Liver (tissue), 9 donors: ENCODE measurements around the gene RSBN1L. TPM values are rescaled to one million over a fixed set of nuclear protein-coding genes. Genes with fewer than 3 reads are reported as not detected.

Source experiments
- DNase-seq: peaks from one replicate; pipeline ENCODE4 v3.0.0-alpha.2; 2017; ENCODE audit warnings: low spot score
- H3K27ac ChIP-seq, 2 donors: one replicate each; pipeline ENCODE4 v1.7.0; 2013; ENCODE audit warnings: inconsistent platforms in 2 of 2, low read length in 2 of 2, control low read depth in 1 of 2, low read depth in 1 of 2, mild to moderate bottlenecking in 1 of 2
- H3K27me3 ChIP-seq, 4 donors: one replicate each; pipeline versions ENCODE4 v1.6.1 to v1.7.0; 2013; ENCODE audit warnings: low read length in 3 of 4, inconsistent platforms in 1 of 4, mild to moderate bottlenecking in 1 of 4, moderate library complexity in 1 of 4; ENCODE audit not compliant: control insufficient read depth in 4 of 4, insufficient read depth in 4 of 4
- H3K36me3 ChIP-seq, 4 donors: one replicate each; pipeline versions ENCODE4 v1.6.1 to v1.7.0; 2013; ENCODE audit warnings: low read length in 3 of 4, mild to moderate bottlenecking in 3 of 4, low read depth in 1 of 4, moderate library complexity in 1 of 4; ENCODE audit not compliant: control insufficient read depth in 4 of 4, insufficient read depth in 3 of 4
- H3K4me1 ChIP-seq, 4 donors: one replicate each; pipeline versions ENCODE4 v1.6.1 to v1.7.0; 2013; ENCODE audit warnings: low read length in 3 of 4, mild to moderate bottlenecking in 3 of 4, moderate library complexity in 1 of 4; ENCODE audit not compliant: control insufficient read depth in 4 of 4, insufficient read depth in 4 of 4
- H3K4me3 ChIP-seq, 3 donors: one replicate each; pipeline versions ENCODE4 v1.6.1 to v1.7.0; 2013; ENCODE audit warnings: low read length in 3 of 3, control low read depth in 1 of 3, low read depth in 1 of 3, mild to moderate bottlenecking in 1 of 3
- H3K9ac ChIP-seq, 2 donors: one replicate each; pipeline ENCODE4 v1.7.0; 2013; ENCODE audit warnings: low read length in 2 of 2, mild to moderate bottlenecking in 2 of 2, moderate library complexity in 2 of 2, control low read depth in 1 of 2, low read depth in 1 of 2
- H3K9me3 ChIP-seq, 4 donors: one replicate each; pipeline versions ENCODE4 v1.6.1 to v1.7.0; 2013; ENCODE audit warnings: low read length in 3 of 4; ENCODE audit not compliant: control insufficient read depth in 4 of 4
- ATF3 ChIP-seq: IDR thresholded peaks from 2 replicates; pipeline ENCODE4 v1.6.1; 2016; ENCODE audit warnings: antibody characterized with exemption
- EGR1 ChIP-seq, 2 donors: IDR thresholded peaks; 2 replicates each; pipeline ENCODE4 v1.6.1; 2016 to 2018; ENCODE audit warnings: antibody characterized with exemption in 2 of 2, low read depth in 2 of 2
- FOXA1 ChIP-seq: IDR thresholded peaks from 2 replicates; pipeline ENCODE4 v1.6.1; 2016; ENCODE audit warnings: antibody characterized with exemption
- FOXA2 ChIP-seq: IDR thresholded peaks from 2 replicates; pipeline ENCODE4 v1.6.1; 2016; ENCODE audit warnings: antibody characterized with exemption
- GABPA ChIP-seq, 2 donors: IDR thresholded peaks in 1 of 2; conservative IDR thresholded peaks in 1 of 2; 2 replicates each; pipeline ENCODE4 v1.6.1; 2016; ENCODE audit warnings: antibody characterized with exemption in 2 of 2, mild to moderate bottlenecking in 1 of 2, moderate library complexity in 1 of 2
- HNF4A ChIP-seq, 2 donors: conservative IDR thresholded peaks; 2 replicates each; pipeline ENCODE4 v1.6.1; 2016; ENCODE audit warnings: antibody characterized with exemption in 2 of 2, mild to moderate bottlenecking in 2 of 2
- HNF4G ChIP-seq: IDR thresholded peaks from 2 replicates; pipeline ENCODE4 v1.6.1; 2016; ENCODE audit warnings: antibody characterized with exemption
- JUND ChIP-seq, 2 donors: IDR thresholded peaks; 2 replicates each; pipeline ENCODE4 v1.6.1; 2016; ENCODE audit warnings: antibody characterized with exemption in 2 of 2
- MAX ChIP-seq: IDR thresholded peaks from 2 replicates; pipeline ENCODE4 v1.6.1; 2016; ENCODE audit warnings: antibody characterized with exemption
- NR2F2 ChIP-seq: IDR thresholded peaks from 2 replicates; pipeline ENCODE4 v1.6.1; 2016; ENCODE audit warnings: antibody characterized with exemption
- RAD21 ChIP-seq, 2 donors: IDR thresholded peaks; 2 replicates each; pipeline ENCODE4 v1.6.1; 2016; ENCODE audit warnings: antibody characterized with exemption in 2 of 2, mild to moderate bottlenecking in 2 of 2
- REST ChIP-seq: IDR thresholded peaks from 2 replicates; pipeline ENCODE4 v1.6.1; 2016; ENCODE audit warnings: antibody characterized with exemption, mild to moderate bottlenecking
- RXRA ChIP-seq, 2 donors: IDR thresholded peaks; 2 replicates each; pipeline ENCODE4 v1.6.1; 2017 to 2018; ENCODE audit warnings: antibody characterized with exemption in 2 of 2, mild to moderate bottlenecking in 1 of 2
- SP1 ChIP-seq: IDR thresholded peaks from 2 replicates; pipeline ENCODE4 v1.6.1; 2018; ENCODE audit warnings: antibody characterized with exemption, mild to moderate bottlenecking
- TAF1 ChIP-seq: conservative IDR thresholded peaks from 2 replicates; pipeline ENCODE4 v1.6.1; 2016; ENCODE audit warnings: antibody characterized with exemption, mild to moderate bottlenecking
- YY1 ChIP-seq: IDR thresholded peaks from 2 replicates; pipeline ENCODE4 v1.6.1; 2016; ENCODE audit warnings: antibody characterized with exemption, mild to moderate bottlenecking
- ZBTB33 ChIP-seq: IDR thresholded peaks from 2 replicates; pipeline ENCODE4 v1.6.1; 2016; ENCODE audit warnings: antibody characterized with exemption
- WGBS: extraction: QIAGEN DNeasy Blood & Tissue Kit; methylation state at CpG from one replicate; pipeline ENCODE4 v1.1.7; 2013; 5-methylcytosine and 5-hydroxymethylcytosine counted together
- polyA plus RNA-seq, 2 donors: library from polyadenylated mRNA; stranded (reverse) in 1 of 2; unstranded in 1 of 2; fragments of 200-250 nt in 1 of 2; fragments of >200 nt in 1 of 2; fragmentation: Nextera tagmentation in 1 of 2; extraction: Ambion mirVana in 1 of 2; gene quantifications; one replicate each; pipeline versions ENCODE4 v1.2.1 to v1.2.3, GENCODE V29; 2013 to 2015
- total RNA-seq, 2 donors: library from RNA; depleted of rRNA; stranded (reverse); fragments of >200 nt; gene quantifications; one replicate each; pipeline ENCODE4 v1.2.3, GENCODE V29; 2014
- donor health status: healthy.
- donor health status: healthy.
- donor health status: healthy.
- donor health status: healthy.
- donor health status: healthy.

RSBN1L gene
- total and polyA plus RNA-seq, 4 donors: 3.3 to 23.4 (median 7.9) TPM

GRCh38 chr7:77791336-77791735, 95.1 kb downstream of the RSBN1L start:
- no peak overlapping the region for H3K27ac ChIP-seq
- no peaks in the 10 kb centered on the region for H3K36me3 ChIP-seq
- no peak for DNase-seq
- peaks cover 0 to 13% (median 2%) of the 10 kb centered on the region in 4 donors for H3K4me1 ChIP-seq
- no peak overlapping the region for H3K4me3 ChIP-seq
- no peak overlapping the region for H3K9ac ChIP-seq
- 76% methylated on average over 6 of the region's 6 CpGs for WGBS
- TF ChIP-seq FOXA2 (no peak), ATF3 (no peak)
- H3K27me3 ChIP-seq: no peaks in the 10 kb centered on the region
- no peaks in the 10 kb centered on the region for H3K9me3 ChIP-seq

- no peak for DNase-seq
- WGBS: 78% methylated on average over 2 of the region's 2 CpGs
- no peak overlapping the region for H3K27ac ChIP-seq
- no peak overlapping the region for H3K9ac ChIP-seq
- H3K36me3 ChIP-seq: no peaks in the 10 kb centered on the region
- no peaks in the 10 kb centered on the region for H3K9me3 ChIP-seq
- no peak overlapping the region for H3K4me3 ChIP-seq
- no peaks in the 10 kb centered on the region for H3K27me3 ChIP-seq
- peaks cover 1 to 19% (median 8%) of the 10 kb centered on the region in 4 donors for H3K4me1 ChIP-seq
- no peak for TF ChIP-seq RAD21 (IDR thresholded peaks at IDR 0.05)
- TF ChIP-seq TAF1: no peak
- no peak for TF ChIP-seq HNF4G
- no peak for TF ChIP-seq RXRA (IDR thresholded peaks at IDR 0.05)
- no peak for TF ChIP-seq YY1
- TF ChIP-seq JUND (IDR thresholded peaks at IDR 0.05): no peak
- no peak for TF ChIP-seq FOXA2
- TF ChIP-seq ATF3: no peak
- no peak for TF ChIP-seq ZBTB33
Measured at GRCh38 chr7:77791956-77792355, 95.7 kb downstream of the RSBN1L start.

GRCh38 chr7:77794000-77794399, 97.7 kb downstream of the RSBN1L start:
- H3K4me1 ChIP-seq: peaks cover 2 to 28% (median 15%) of the 10 kb centered on the region in 4 donors
- no peak overlapping the region for H3K4me3 ChIP-seq
- H3K9me3 ChIP-seq: no peaks in the 10 kb centered on the region
- H3K27ac ChIP-seq: no peak overlapping the region
- DNase-seq: no peak
- no peak overlapping the region for H3K9ac ChIP-seq
- H3K27me3 ChIP-seq: no peaks in the 10 kb centered on the region
- WGBS: 96% methylated on average over 4 of the region's 4 CpGs
- H3K36me3 ChIP-seq: no peaks in the 10 kb centered on the region
- no peak for TF ChIP-seq HNF4G
- no peak for TF ChIP-seq ATF3
- TF ChIP-seq HNF4A (conservative IDR thresholded peaks at IDR 0.05): no peak
- no peak for TF ChIP-seq YY1
- no peak for TF ChIP-seq SP1
- TF ChIP-seq RXRA (IDR thresholded peaks at IDR 0.05): no peak
- TF ChIP-seq FOXA1: no peak
- TF ChIP-seq TAF1: no peak
- TF ChIP-seq RAD21 (IDR thresholded peaks at IDR 0.05): no peak
- no peak for TF ChIP-seq MAX
- no peak for TF ChIP-seq REST
- TF ChIP-seq GABPA (IDR thresholded peaks at IDR 0.05 in 1 of 2, conservative IDR thresholded peaks at IDR 0.05 in 1 of 2): no peak
- TF ChIP-seq EGR1 (IDR thresholded peaks at IDR 0.05; ENCODE audit: low read depth in 2 of 2): no peak
- TF ChIP-seq ZBTB33: no peak
- TF ChIP-seq NR2F2: no peak
- no peak for TF ChIP-seq FOXA2
